HT-29 (cell line): ENCODE data around the gene ITGB2. TPM values are rescaled to one million over a fixed set of nuclear protein-coding genes. Genes with fewer than 3 reads are reported as not detected.

Source experiments
- total RNA-seq: library from RNA; depleted of rRNA; stranded (reverse); fragments of >200 nt; shearing (Covaris generic); gene quantifications from 2 replicates; pipeline ENCODE4 v1.2.3, GENCODE V29; 2014; rRNA removed

ITGB2 gene
- total RNA-seq, 1 experiment from 2014 or later = not detected

Other genes starting within 250 kb of the ITGB2 start
- not detected in 2 replicates for gene KRTAP12-1, start 238.7 kb downstream of the ITGB2 start, total RNA-seq
- not detected in 2 replicates for gene KRTAP10-12, start 223.7 kb downstream of the ITGB2 start, total RNA-seq
- gene TSPEAR, start 209.3 kb downstream of the ITGB2 start, total RNA-seq = not detected in 2 replicates
- 63.7 and 64.5 TPM in 2 replicates for gene UBE2G2, start 119.1 kb downstream of the ITGB2 start, total RNA-seq
- gene SUMO3, start 102.8 kb downstream of the ITGB2 start, total RNA-seq = 90.3 and 98.8 TPM in 2 replicates
- 116 and 123 TPM in 2 replicates for gene PTTG1IP, start 47.2 kb downstream of the ITGB2 start, total RNA-seq
- gene SLX9, start 19.1 kb upstream of the ITGB2 start, total RNA-seq = 27.4 and 31.3 TPM in 2 replicates
- gene ADARB1, start 153.7 kb upstream of the ITGB2 start, total RNA-seq = 3.3 and 5.0 TPM in 2 replicates